Esophagus (tissue), 2 donors: Measurements from ENCODE around the gene AP2M1. TPM values are rescaled to one million over a fixed set of nuclear protein-coding genes. Genes with fewer than 3 reads are reported as not detected.
A peak's percentile ranks its signal among the peaks of the same experiment; 100 is the strongest.

Experiments used
- H3K27ac ChIP-seq, 2 donors: one replicate each; pipeline ENCODE4 v1.5.1; 2013; ENCODE audit warnings: low read depth in 2 of 2, mild to moderate bottlenecking in 2 of 2, inconsistent platforms in 1 of 2, low read length in 1 of 2, moderate library complexity in 1 of 2
- H3K27me3 ChIP-seq, 2 donors: one replicate each; pipeline ENCODE4 v1.6.1; 2013; ENCODE audit warnings: low read length in 2 of 2, control low read depth in 1 of 2, mild to moderate bottlenecking in 1 of 2; ENCODE audit not compliant: insufficient read depth in 2 of 2, control insufficient read depth in 1 of 2
- H3K36me3 ChIP-seq, 2 donors: one replicate each; pipeline ENCODE4 v1.6.1; 2013; ENCODE audit warnings: low read length in 1 of 2; ENCODE audit not compliant: control insufficient read depth in 2 of 2, insufficient read depth in 2 of 2
- H3K4me1 ChIP-seq, 2 donors: one replicate each; pipeline ENCODE4 v1.6.1; 2013; ENCODE audit warnings: low read length in 1 of 2; ENCODE audit not compliant: control insufficient read depth in 2 of 2, insufficient read depth in 2 of 2
- H3K4me3 ChIP-seq, 2 donors: one replicate each; pipeline ENCODE4 v1.5.1; 2013; ENCODE audit warnings: low read length in 2 of 2, mild to moderate bottlenecking in 2 of 2, low read depth in 1 of 2, moderate library complexity in 1 of 2
- H3K9me3 ChIP-seq, 2 donors: one replicate each; pipeline ENCODE4 v1.6.1; 2013; ENCODE audit warnings: mild to moderate bottlenecking in 2 of 2, low read depth in 1 of 2, low read length in 1 of 2, moderate library complexity in 1 of 2; ENCODE audit not compliant: control insufficient read depth in 2 of 2, insufficient read depth in 1 of 2
- WGBS, 2 donors: extraction: QIAGEN DNeasy Blood & Tissue Kit; methylation state at CpG; one replicate each; pipeline ENCODE4 v1.1.7; 2013; 5-methylcytosine and 5-hydroxymethylcytosine counted together
- polyA plus RNA-seq, 2 donors: library from polyadenylated mRNA; stranded (reverse); fragments of 200-250 nt; gene quantifications; one replicate each; pipeline ENCODE4 v1.2.3, GENCODE V29; 2013
- donor health status: healthy with polysubstance abuse.
- donor health status: Bipolar disorder and iron deficiency.

Gene AP2M1
- polyA plus RNA-seq, 2 donors: 94.2 to 210 TPM

GRCh38 chr3:184228376-184229137 is 53.9 kb downstream of the AP2M1 start:
- 44 to 50% methylated on average over 11 to 12 of the region's 12 CpGs for WGBS, 2 donors
- Histone ChIP-seq H3K27ac (no peak overlapping the region), H3K4me3 (no peak overlapping the region), H3K36me3 (no peaks in the 10 kb centered on the region), H3K27me3 (peaks cover 0 to 18% of the 10 kb centered on the region in 2 donors), H3K4me1 (peaks cover 0 to 11% of the 10 kb centered on the region in 2 donors), H3K9me3 (no peaks in the 10 kb centered on the region)

GRCh38 chr3:184229394-184230080 is 54.9 kb downstream of the AP2M1 start, which contains the start of gene VWA5B2:
TSS of gene VWA5B2 (plus strand) at chr3:184229585. CDS start at chr3:184230529, 944 bp downstream.
- Histone ChIP-seq H3K4me1 (peaks cover 0 to 16% of the 10 kb centered on the region in 2 donors), H3K9me3 (no peaks in the 10 kb centered on the region), H3K36me3 (no peaks in the 10 kb centered on the region), H3K4me3 (peak within 1 kb of the TSS; percentile 24 to 32), H3K27me3 (peaks cover 0 to 18% of the 10 kb centered on the region in 2 donors), H3K27ac (no peak within 1 kb of the TSS)
- 1% methylated on average over 43 to 66 of the region's 66 CpGs for WGBS, 2 donors

GRCh38 chr3:184230081-184230602 is 55.5 kb downstream of the AP2M1 start:
- peaks cover 0 to 18% of the 10 kb centered on the region in 2 donors for H3K27me3 ChIP-seq
- 1% methylated on average over 51 to 61 of the region's 61 CpGs for WGBS, 2 donors
- H3K9me3 ChIP-seq: no peaks in the 10 kb centered on the region
- H3K27ac ChIP-seq: no peak overlapping the region
- H3K4me3 ChIP-seq: peak overlapping the region; percentile 1 to 32
- H3K4me1 ChIP-seq: peaks cover 0 to 17% of the 10 kb centered on the region in 2 donors
- no peaks in the 10 kb centered on the region for H3K36me3 ChIP-seq

GRCh38 chr3:184230603-184231528 is 56.2 kb downstream of the AP2M1 start:
- 5 to 7% methylated on average over 71 to 79 of the region's 79 CpGs for WGBS, 2 donors
- H3K27ac ChIP-seq: no peak overlapping the region
- H3K36me3 ChIP-seq: no peaks in the 10 kb centered on the region
- H3K27me3 ChIP-seq: peaks cover 0 to 18% of the 10 kb centered on the region in 2 donors
- H3K4me3 ChIP-seq: peak overlapping the region; percentile 4 to 32
- no peaks in the 10 kb centered on the region for H3K9me3 ChIP-seq
- peaks cover 0 to 17% of the 10 kb centered on the region in 2 donors for H3K4me1 ChIP-seq

- no peak overlapping the region for H3K4me3 ChIP-seq
Measured at GRCh38 chr3:184231671-184232070, 57.0 kb downstream of the AP2M1 start.

GRCh38 chr3:184233127-184233843 is 58.6 kb downstream of the AP2M1 start:
- Histone ChIP-seq H3K36me3 (no peaks in the 10 kb centered on the region), H3K9me3 (no peaks in the 10 kb centered on the region), H3K4me3 (no peak overlapping the region), H3K27me3 (peaks cover 0 to 18% of the 10 kb centered on the region in 2 donors), H3K27ac (no peak overlapping the region), H3K4me1 (peaks cover 0 to 17% of the 10 kb centered on the region in 2 donors)
- WGBS, 2 donors: 87 to 88% methylated on average over 23 of the region's 23 CpGs

More at GRCh38 chr3:184231671-184232070, 57.0 kb downstream of the AP2M1 start:
- peaks cover 0 to 17% of the 10 kb centered on the region in 2 donors for H3K4me1 ChIP-seq
- H3K36me3 ChIP-seq: no peaks in the 10 kb centered on the region
- H3K27me3 ChIP-seq: peaks cover 0 to 18% of the 10 kb centered on the region in 2 donors
- no peaks in the 10 kb centered on the region for H3K9me3 ChIP-seq
- WGBS, 2 donors: 60 to 67% methylated on average over 3 of the region's 3 CpGs
- H3K27ac ChIP-seq: no peak overlapping the region

Other genes starting within 250 kb of the AP2M1 start
- 10 to 100 TPM; 19.2 to 56.0 TPM for gene ABCC5, start 157.0 kb upstream of the AP2M1 start, polyA plus RNA-seq
- not detected for gene HTR3D, start 143.1 kb upstream of the AP2M1 start, polyA plus RNA-seq
- gene HTR3C, start 121.8 kb upstream of the AP2M1 start, polyA plus RNA-seq: not detected
- not detected for gene HTR3E, start 77.8 kb upstream of the AP2M1 start, polyA plus RNA-seq
- 10 to 100 TPM; 31.0 to 37.7 TPM for gene EIF2B5, start 39.5 kb upstream of the AP2M1 start, polyA plus RNA-seq
- 10 to 100 TPM; 27.2 to 31.6 TPM for gene DVL3, start 19.5 kb upstream of the AP2M1 start, polyA plus RNA-seq
- gene ABCF3, start 11.3 kb downstream of the AP2M1 start, polyA plus RNA-seq: 10 to 100 TPM; 42.3 to 42.4 TPM
- gene VWA5B2, start 54.7 kb downstream of the AP2M1 start, polyA plus RNA-seq: under 1 TPM; 0.02 to 0.04 TPM
- gene ALG3, start 74.1 kb downstream of the AP2M1 start, polyA plus RNA-seq: 10 to 100 TPM; 16.4 to 31.0 TPM
- gene EEF1AKMT4, start 74.8 kb downstream of the AP2M1 start, polyA plus RNA-seq: 1 to 10 TPM; 3.5 to 8.6 TPM
- gene CAMK2N2, start 86.7 kb downstream of the AP2M1 start, polyA plus RNA-seq: under 1 TPM; 0.06 to 0.12 TPM
- gene ECE2, start 101.2 kb downstream of the AP2M1 start, polyA plus RNA-seq: not detected
- gene PSMD2, start 124.4 kb downstream of the AP2M1 start, polyA plus RNA-seq: 100 to 1,000 TPM in 1 of 2 donors, 10 to 100 TPM in 1; 50.1 to 156 TPM
- gene EIF4G1, start 139.8 kb downstream of the AP2M1 start, polyA plus RNA-seq: 100 to 1,000 TPM; 222 to 257 TPM
- gene FAM131A, start 162.7 kb downstream of the AP2M1 start, polyA plus RNA-seq: 1 to 10 TPM; 7.7 to 9.5 TPM
- gene CLCN2, start 186.8 kb downstream of the AP2M1 start, polyA plus RNA-seq: 1 to 10 TPM; 3.1 to 5.4 TPM
- 100 to 1,000 TPM in 1 of 2 donors, 10 to 100 TPM in 1; 79.6 to 103 TPM for gene POLR2H, start 186.9 kb downstream of the AP2M1 start, polyA plus RNA-seq
- under 1 TPM; 0.06 to 0.12 TPM for gene THPO, start 203.4 kb downstream of the AP2M1 start, polyA plus RNA-seq
- gene CHRD, start 205.2 kb downstream of the AP2M1 start, polyA plus RNA-seq: 1 to 10 TPM; 2.2 to 3.0 TPM